HG03045 (cell line): ENCODE measurements around the gene ARRDC1.
"Not testable (repeated sequence)": the region's sequence is repeated elsewhere in the genome, so short reads cannot be mapped to it uniquely, and the experiment has no call there.

Source experiments
- ATAC-seq: cut with Tn5 transposase; IDR thresholded peaks from one replicate; pipeline ENCODE4 v1.9.1; 2021; ENCODE audit warnings: mild to moderate bottlenecking, moderate library complexity; ENCODE audit not compliant: unreplicated experiment

ARRDC1 gene, protein sequence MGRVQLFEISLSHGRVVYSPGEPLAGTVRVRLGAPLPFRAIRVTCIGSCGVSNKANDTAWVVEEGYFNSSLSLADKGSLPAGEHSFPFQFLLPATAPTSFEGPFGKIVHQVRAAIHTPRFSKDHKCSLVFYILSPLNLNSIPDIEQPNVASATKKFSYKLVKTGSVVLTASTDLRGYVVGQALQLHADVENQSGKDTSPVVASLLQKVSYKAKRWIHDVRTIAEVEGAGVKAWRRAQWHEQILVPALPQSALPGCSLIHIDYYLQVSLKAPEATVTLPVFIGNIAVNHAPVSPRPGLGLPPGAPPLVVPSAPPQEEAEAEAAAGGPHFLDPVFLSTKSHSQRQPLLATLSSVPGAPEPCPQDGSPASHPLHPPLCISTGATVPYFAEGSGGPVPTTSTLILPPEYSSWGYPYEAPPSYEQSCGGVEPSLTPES

DNA sequence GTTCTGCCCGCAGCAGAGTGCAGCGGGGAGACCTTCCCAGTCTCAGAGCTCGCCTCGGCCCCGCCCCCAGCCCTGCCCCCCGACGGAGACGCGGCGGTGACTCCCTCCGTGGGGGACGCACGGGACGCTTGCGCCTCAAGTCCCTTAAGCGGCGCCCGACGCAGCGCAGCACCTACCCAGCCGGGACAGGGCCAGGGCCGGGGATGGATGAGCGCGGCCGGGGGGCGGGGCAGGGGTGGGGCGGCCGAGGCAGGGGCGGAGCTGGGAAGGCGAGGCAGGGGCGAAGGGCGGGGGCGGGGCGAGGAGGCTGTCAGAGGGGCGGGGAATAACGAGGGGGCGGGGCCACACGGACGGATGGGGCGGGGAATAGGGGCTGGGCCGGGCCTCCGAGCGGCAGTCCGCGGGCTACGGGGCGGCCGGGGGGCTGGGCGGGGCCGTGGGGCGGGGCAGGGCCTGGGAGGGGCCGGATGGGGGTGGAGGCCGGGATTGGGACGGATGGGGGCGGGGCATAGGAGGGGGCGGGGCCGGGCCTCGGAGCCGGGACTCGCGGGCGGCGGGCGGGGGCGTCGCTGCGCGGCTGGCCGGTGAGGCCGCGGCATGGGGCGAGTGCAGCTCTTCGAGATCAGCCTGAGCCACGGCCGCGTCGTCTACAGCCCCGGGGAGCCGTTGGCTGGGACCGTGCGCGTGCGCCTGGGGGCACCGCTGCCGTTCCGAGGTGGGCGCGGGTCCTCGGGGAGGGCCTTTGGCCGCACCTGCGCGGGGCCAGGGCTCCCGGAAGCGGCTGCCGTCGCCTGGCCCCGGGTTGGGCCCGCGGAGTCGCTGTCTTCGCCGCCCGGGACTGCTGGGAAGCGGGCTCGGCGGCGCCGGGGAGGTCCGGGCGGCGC lies at the start of gene ARRDC1:
ARRDC1 (plus strand) TSS at position 566 of the 884 bp plus-strand sequence; CDS start at position 598, 32 bp downstream.
- peak; percentile 70 for ATAC-seq

DNA sequence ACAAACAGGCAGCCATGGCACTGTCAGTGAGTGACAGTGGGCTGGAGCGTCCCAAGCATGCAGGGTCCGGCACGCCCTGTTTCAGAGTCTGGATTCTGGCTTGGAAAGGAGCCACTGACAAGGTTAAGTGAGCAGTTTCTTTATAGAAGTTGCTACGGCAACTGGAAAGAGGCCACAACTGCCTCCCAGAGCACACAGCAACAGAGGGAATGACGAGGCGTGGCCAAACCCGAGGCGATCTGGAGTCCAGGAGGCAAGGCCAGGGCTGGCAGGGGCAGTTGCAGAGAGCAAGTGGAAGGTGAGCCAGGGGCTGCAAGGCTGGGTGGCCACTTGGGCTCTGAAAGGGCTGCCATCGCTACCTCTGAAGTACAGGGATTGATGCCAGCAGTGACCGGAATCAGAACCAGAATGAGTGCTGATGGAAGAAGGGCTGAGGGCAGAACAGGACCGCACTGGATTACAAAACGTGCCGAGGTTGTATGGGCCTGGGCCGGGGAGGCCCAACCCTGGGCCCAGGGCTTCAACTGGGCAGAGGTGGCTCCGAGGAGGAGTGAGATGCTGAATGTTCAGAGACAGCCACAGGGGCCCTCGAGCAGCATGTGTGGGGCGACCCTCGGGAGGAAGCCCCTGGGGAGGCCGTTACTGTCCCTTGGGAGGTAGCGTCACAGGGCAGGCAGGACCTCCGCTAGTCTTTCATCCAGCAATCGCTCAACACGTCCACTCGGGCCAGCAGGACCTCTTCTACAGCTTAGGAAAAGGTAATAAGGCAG lies 49.2 kb upstream of the ARRDC1 start:
- no peak for ATAC-seq

DNA sequence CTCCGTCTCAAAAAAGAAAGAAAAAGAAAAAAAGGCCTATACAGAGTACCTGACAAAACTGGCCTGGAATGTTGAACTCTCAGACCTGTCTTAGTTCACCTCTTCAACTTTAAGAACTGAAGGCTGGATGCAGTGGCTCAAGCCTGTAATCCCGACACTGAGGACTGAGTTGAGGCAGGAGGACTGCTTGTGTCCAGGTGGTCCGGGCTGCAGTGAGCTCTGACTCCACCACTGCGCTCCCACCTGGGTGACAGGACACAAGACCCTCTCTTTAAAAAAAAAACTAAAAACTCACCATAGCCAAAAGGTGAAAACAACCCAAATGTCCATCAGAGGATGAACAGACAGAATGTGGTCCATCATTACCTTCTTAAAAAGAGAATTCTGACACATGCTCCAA lies 47.4 kb upstream of the ARRDC1 start:
- ATAC-seq, result no peak

DNA sequence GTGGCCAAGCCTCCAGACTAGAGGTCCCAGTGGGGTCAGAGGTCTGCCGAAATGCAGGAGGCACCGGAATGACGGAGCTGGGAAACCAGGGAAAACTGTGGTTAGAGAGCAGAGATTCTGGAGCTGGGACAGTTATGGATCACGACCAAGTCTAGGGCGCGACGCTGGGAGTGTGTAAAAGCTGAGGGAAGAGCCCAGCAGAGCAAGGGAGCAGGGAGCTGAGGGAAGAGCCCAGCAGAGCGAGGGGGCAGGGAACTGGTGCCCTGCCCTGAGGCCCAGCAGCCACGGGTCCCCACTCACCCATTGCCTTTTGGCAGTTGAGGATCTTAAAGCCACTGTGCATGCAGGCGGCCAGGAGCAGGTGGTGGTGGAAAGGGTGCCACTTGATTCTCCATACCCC lies 41.4 kb upstream of the ARRDC1 start:
- no peak for ATAC-seq

DNA sequence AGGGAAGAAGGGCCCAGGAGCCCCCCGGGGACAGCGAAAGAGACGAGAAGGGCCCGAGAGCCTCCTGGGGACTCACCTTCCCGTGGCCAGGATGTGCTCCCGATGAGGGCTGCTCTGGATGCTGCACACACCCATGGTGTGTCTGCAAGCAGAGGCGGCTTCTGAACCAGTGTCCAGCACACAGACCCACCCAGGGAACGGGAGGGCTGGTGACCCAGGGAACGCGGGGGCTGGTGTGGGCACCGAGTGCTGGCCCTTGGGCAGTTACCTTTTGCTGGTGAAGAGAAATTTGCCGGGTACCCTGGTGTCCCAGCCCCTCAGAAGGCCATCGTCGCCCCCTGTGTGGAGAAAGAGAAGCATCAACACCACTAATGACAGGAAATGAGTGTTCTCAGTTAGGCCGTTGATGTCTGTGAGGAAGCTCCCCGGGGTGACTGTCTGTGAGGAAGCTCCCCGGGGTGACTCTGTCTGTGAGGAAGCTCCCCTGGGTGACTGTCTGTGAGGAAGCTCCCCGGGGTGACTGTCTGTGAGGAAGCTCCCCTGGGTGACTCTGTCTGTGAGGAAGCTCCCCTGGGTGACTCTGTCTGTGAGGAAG lies 40.6 kb upstream of the ARRDC1 start:
- no peak for ATAC-seq

DNA sequence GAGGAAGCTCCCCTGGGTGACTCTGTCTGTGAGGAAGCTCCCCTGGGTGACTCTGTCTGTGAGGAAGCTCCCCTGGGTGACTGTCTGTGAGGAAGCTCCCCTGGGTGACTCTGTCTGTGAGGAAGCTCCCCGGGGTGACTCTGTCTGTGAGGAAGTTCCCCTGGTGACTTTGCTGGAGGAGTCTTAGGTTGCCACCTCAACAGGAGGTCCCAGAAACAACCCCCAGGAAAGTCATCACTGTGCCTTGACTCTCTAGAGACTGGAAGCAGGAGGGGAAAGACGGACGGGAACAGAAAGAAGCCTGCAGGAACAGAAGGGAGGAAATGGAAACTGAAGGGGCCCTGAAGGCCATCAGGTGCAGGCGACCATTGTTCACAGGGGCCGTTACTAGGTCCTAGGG lies 37.0 kb upstream of the ARRDC1 start:
- not testable (repeated sequence) for ATAC-seq

DNA sequence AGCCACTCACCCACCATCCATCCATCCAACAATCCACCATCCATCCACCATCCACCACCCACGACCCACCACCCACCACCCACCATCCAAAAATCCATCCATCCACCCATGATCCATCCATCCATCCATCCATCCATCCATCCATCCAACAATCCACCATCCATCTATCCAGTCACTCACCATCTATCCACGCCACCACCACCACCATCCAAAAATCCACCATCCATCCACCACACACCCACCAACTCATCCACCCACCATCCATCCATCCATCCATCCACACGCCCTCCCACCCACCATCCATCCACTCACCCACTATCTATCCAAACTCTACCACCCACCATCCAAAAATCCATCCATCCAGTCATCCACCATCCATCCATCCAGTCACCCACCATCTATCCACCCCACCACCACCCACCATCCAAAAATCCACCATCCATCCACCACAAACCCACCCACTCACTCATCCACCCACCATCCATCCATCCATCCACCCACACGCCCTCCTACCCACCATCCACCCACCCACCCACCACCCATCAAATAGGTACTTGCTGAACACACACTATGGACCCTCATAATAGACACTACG lies 35.8 kb upstream of the ARRDC1 start:
- no peak for ATAC-seq

DNA sequence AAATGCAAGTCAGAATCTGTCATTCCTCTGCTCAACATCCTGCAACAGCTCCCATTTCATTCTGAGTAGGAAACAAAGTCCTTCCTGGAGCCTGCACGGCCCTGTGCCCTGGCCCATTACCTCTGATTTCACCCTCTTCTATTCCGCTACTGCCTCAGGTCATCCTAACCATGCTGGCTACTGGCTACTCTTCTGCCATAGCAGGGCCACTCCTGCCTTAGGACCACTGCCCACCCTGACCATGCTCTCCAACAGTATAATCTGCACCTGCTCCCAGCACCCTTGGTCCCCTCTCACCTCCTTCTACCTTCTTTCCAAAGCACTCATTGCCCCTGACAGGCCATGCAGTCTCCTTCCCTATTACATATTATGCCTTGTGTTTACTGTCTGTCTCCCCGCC lies 34.9 kb upstream of the ARRDC1 start:
- ATAC-seq, result no peak

DNA sequence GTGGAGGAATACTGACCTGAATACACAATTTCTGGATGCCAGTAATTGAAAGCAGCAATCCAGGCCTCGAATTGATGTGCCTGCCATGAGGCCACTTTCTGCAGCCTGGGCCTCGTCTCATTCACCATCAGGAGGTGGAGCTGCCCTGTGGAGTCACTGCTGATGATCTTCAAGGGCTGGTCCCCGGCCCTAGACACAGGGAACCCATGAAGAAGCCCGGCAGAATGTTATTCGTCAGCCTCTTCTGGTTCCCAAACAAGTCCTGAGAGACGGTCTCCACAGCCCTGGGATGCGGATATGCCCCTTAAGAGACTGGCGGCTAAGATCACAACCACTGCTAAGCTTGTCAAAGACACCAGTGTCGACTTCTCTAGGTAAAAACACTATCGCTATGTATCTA lies 31.3 kb upstream of the ARRDC1 start:
- no peak for ATAC-seq

DNA sequence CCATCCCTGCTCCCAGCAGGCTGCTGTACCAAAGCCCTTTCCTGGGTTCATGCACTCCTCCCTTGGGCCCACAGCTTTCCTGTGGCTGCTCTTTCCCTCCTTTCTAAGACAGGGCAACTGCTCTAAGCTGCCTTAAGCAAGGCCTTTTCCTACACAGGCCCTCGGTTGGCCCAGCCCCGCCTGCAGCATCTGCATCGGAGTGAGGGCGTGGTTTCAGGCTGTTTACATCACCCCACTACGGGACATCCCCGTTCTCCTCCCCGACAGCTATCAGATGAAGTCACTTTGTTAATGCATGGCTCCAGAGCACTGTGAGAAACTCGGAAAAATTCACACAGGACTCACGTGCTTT lies 30.1 kb upstream of the ARRDC1 start:
- ATAC-seq, result no peak

DNA sequence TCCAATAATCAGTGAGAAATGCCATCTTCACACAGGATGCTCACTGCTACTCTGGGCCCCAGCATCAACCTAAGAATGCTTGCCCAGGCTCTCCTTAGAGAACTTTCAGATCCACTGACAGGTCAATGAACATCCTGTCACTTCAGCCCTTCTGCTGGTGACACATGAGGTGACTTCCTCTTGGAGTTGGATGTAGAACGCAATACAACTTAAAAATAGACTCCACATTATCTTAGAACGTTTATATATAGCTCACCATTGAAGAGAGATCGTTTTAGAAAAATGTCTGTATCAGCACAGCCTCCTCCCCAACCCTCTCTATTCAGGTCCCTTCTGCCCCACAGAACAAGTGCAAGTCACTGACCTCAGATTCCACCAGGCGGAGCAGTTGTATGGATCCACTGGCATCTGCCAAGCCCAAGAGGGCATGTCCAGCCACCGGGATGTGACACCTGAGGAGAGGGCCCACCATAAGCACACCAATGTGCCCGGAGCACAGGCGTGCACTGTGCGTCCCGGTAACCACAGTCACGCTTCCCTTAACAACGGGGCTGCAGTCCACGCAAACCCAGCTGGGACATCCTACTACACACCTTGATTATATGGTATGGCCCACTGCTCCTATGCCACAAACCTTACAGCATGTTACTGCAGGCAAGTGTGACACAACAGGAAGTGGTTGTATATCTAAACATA lies 29.6 kb upstream of the ARRDC1 start:
- no peak for ATAC-seq

DNA sequence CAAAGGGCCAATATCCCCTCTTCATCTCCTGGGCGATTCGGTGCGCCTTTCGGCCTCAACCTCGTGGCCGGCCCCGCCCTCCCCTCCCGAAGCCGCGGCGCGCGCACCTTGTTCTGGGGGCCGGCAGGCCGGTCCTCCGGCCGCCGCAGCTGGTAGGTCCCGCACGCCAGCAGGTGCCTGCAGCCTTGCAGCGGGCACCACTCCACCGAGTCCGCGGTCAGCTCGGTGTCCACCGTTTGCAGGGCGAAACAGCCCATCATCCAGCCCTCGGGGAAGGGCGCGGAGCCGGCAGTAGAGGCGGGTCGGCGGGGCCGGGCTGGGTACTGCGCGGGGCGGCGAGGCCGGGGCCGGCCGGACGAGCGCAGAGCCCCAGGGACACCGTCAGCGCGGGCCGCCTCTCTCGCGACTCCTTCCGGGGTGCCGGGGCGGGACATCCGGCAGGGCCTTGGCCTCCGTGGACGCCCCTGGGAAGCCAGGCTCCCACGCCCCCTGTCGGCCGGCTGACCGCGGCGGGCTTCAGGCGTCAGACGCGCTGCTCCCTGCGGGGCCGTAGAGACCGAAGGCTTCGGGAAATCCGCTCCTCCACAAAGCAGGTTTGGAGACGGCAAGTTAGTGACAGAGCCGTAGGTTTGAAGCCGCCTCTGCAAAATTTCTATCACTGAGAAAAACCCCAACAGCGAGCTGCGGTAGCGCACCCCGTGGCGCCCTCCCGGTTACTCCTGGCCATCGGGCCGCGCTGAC lies 26.8 kb upstream of the ARRDC1 start, which contains the start of gene DPH7:
DPH7 (minus strand) TSS at position 408 of the 741 bp plus-strand sequence; CDS start at position 260, 148 bp downstream.
- peak; percentile 85 for ATAC-seq

DNA sequence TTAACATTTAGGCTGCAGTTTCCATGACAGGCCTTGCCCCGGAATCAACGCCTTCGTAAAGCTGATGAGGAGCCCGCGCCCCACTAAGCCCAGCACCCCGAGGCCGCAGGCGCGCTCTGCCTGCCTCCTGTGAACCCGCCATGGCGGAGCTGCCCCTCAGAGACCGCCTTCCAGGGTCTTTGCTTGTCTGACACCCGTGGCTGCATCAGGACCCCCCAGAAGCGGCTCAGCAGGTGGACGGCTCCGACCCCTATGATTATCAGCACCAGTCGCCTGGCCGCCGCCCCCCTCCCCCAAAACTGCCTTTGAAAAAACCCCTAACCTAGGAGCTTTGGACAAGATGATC lies 26.3 kb upstream of the ARRDC1 start:
- ATAC-seq, result no peak

DNA sequence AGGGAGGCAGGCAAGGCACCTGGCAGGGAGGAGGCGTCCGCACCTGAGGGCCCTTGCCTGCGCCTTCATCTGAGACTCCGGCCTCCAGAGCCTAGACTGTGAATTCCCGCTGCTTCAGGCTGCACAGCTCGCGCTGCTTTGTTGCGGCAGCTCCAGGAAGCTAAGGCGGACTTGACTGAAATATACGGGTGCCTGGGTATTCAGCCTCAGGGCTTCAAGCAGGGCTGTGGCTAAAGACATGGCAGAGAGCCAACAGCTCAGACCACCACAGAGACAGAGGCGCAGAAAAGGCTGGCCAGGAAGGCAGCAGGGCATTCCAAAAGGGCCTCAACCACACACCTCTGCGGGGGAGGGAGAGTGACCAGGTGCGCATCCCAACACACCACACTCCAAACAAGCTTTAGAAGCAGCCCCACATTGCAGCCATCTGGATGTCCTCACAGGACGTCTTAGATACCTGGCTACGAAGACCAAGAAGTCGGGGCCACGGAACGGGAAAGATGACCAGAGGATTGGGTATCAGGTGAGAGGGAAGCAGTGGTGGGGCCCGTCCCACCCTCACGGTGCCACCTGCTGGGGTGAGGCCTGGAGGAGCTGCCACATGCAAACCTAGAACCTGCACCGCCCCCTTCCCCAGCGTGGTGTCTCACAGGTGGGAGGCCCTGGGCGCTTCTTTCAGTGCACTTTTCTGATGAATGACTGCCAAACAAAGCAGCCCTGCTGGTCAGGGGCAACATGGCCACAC lies 25.1 kb upstream of the ARRDC1 start:
- ATAC-seq, result no peak

DNA sequence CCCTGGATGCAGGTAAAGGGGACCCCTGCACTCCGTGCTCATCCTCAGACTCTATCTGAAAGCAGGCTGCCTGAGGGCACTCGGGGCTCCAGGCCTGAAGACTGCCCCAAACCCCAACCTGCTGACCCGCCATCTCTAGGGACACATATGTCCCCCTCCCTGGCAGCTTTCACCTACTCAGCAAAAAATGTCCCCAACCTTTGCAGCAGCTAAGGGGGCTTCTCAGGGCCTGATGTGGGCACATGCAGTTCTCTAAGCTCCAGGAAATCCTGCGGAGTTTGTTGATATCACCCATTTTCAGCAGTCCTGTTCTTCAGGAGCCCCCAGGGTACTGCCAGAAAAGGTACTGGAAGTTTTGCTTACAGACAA lies 24.5 kb upstream of the ARRDC1 start:
- no peak for ATAC-seq

DNA sequence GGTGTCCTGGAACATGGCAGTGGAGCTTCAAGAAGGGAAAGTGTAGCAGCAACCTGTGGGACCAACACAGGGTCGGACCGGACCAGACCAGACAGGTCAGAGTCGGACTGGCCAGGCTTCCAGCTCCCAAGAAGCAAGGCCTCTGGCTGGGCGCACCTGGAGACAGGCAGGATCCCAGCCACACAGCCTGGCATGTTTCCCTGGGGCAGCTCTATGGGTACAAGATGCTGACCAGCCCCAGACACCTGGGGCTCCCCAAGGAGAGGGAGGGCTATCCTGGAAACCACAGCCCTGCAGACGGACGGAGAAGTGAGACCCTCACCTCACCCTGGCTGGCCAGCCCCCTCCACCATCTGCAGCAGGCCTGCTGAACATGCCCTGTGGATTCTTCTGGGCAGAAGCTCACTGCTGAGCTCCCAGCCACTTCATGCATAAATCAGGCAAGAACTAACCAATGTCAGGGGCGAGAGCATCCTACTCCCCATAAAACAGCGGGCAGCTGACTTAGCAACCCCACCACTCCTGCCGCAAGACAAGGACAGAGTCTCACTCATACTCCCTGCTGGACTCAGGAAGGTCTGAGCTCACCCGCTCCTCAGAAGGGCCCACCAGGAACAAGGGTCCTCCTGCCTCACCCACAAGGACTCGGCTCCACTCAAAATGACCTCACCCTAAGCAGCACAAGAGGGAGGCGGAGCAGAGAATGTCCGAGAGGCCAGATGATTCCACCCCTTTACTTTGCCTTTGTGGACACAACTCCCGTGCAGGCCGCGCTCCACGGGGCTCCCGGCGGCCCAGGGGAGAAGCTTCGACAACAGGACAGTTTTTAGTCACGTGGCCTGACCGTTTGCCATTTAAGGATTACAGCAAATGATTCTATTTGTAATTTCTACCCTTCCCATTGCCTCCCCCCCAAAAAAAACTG lies 23.9 kb upstream of the ARRDC1 start:
- ATAC-seq, result no peak

DNA sequence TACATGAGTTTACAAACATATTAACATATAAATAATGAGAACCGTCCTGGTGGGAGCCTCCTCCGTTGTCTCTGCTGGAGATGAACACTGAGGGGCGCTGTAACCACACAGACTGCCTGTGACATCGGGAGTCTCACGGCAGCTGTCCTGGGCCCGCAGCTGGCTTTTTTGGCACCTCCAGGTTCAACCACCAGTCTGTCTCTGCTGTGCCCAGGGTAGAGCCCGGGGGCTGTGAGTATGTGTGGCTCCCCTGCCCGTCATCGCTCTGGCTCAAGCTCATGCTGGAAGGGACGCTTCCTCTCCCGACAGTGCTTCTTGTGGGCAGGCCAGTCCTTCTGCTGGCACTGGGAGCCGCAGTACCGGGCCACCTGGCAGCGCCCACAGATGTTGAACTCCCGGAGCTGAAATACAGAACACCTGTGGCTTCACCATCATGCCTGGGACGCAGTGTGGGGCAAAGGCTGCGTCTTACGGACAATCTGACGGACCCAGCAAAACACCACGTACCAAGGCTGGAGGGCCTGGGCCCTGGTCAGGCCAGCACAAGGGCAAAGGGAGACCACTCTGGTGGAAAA lies 23.1 kb upstream of the ARRDC1 start:
- no peak for ATAC-seq
